A673 (cell line): ENCODE results near the gene SLC47A1. TPM values are rescaled to one million over a fixed set of nuclear protein-coding genes. Genes with fewer than 3 reads are reported as not detected.

Source experiments
- BruUV-seq: library from RNA; stranded (reverse); fragments of 400-500 nt; replicated peaks from 2 replicates; lab custom pipeline; 2021; lab: Mats Ljungman, UMichigan
- CTCF ChIA-PET: fragments of 300-600 bp; sonication (Branson Sonifier 250); formaldehyde crosslinking; loops from one replicate; lab custom pipeline; 2022; ENCODE audit warnings: antibody characterized with exemption; lab: Charles Lee
- POLR2A ChIA-PET: fragments of 300-600 bp; sonication (Branson Sonifier 250); formaldehyde crosslinking; loops from one replicate; lab custom pipeline; 2022; ENCODE audit warnings: antibody characterized with exemption; ENCODE audit not compliant: low non-redundant PET; lab: Charles Lee
- DNase-seq: peaks from one replicate; pipeline ENCODE4 v3.0.0-alpha.2; 2015; ENCODE audit warnings: low spot score
- H3K27ac ChIP-seq: fragments of 200-600 bp; sonication (generic); 2 replicates; pipeline ENCODE4 v1.5.1; 2016; ENCODE audit warnings: mixed run types, low read depth, mild to moderate bottlenecking, mixed read lengths, antibody characterized with exemption, low read length; ENCODE audit not compliant: poor library complexity, severe bottlenecking
- H3K27me3 ChIP-seq: fragments of 200-600 bp; sonication (generic); replicated peaks from 2 replicates; pipeline ENCODE4 v1.6.1; 2017; ENCODE audit warnings: mixed run types, low read depth, mild to moderate bottlenecking, mixed read lengths, antibody characterized with exemption, low read length; ENCODE audit not compliant: insufficient read depth, poor library complexity
- H3K36me3 ChIP-seq: fragments of 200-600 bp; sonication (generic); 2 replicates; pipeline ENCODE4 v1.6.1; 2016; ENCODE audit warnings: mixed run types, mild to moderate bottlenecking, mixed read lengths, antibody characterized with exemption, low read length; ENCODE audit not compliant: insufficient read depth, poor library complexity, severe bottlenecking
- H3K4me1 ChIP-seq: fragments of 200-600 bp; sonication (generic); 2 replicates; pipeline ENCODE4 v1.6.1; 2017; ENCODE audit warnings: mixed run types, mild to moderate bottlenecking, mixed read lengths, antibody characterized with exemption, low read length; ENCODE audit not compliant: insufficient read depth, poor library complexity, severe bottlenecking
- H3K4me3 ChIP-seq: fragments of 200-600 bp; sonication (generic); 2 replicates; pipeline ENCODE4 v1.5.1; 2016; ENCODE audit warnings: low read depth, mixed run types, mild to moderate bottlenecking, mixed read lengths, low read length; ENCODE audit not compliant: poor library complexity, severe bottlenecking
- H3K9me3 ChIP-seq: fragments of 200-600 bp; sonication (generic); 2 replicates; pipeline ENCODE4 v1.6.1; 2016; ENCODE audit warnings: mixed run types, low read depth, mild to moderate bottlenecking, mixed read lengths, antibody characterized with exemption, low read length; ENCODE audit not compliant: poor library complexity, severe bottlenecking
- CTCF ChIP-seq: fragments of 300-800, 200-600 bp; sonication (generic); conservative IDR thresholded peaks from 2 replicates; pipeline ENCODE4 v1.5.1; 2017; ENCODE audit warnings: low read depth, mild to moderate bottlenecking, antibody characterized with exemption, low read length, moderate library complexity, mixed read lengths
- EZH2 ChIP-seq: fragments of 200-600 bp; sonication (generic); IDR thresholded peaks from 2 replicates; pipeline ENCODE4 v1.6.1; 2017; ENCODE audit warnings: borderline replicate concordance, low read depth, mild to moderate bottlenecking, mixed read lengths, antibody characterized with exemption, low read length; ENCODE audit not compliant: poor library complexity, severe bottlenecking
- intact Hi-C: fragments of 100-400 bp; cut with micrococcal nuclease; formaldehyde crosslinking; loops from one replicate; pipeline ENCODE4 v1.10.0; 2022; ENCODE audit not compliant: unreplicated experiment
- total RNA-seq: library from RNA; stranded (reverse); gene quantifications from 2 replicates; pipeline ENCODE4 v1.2.3, GENCODE V29; 2021

Gene SLC47A1
- total RNA-seq, 1 experiment from 2014 or later = 2.1 TPM

- Histone ChIP-seq H3K27ac (no peak overlapping the region), H3K27me3 (peaks cover 4% of the 10 kb centered on the region), H3K4me1 (peaks cover 1% of the 10 kb centered on the region), H3K9me3 (no peaks in the 10 kb centered on the region), H3K36me3 (no peaks in the 10 kb centered on the region), H3K4me3 (no peak overlapping the region)
- no peak for DNase-seq
- POLR2A ChIA-PET = interaction anchor here (0.6 kb wide), 1 partner anchor 656 kb away, joined by 3 read pairs; no protein-coding TSS in a partner anchor
- no TSS peak for BruUV-seq
- no peak for TF ChIP-seq EZH2
- TF ChIP-seq CTCF = no peak
- intact Hi-C loops = no loop called here
- CTCF ChIA-PET = no interaction called here
Observed at GRCh38 chr17:19583871-19584270, 50.2 kb downstream of the SLC47A1 start.

GRCh38 chr17:19590451-19590850, 56.8 kb downstream of the SLC47A1 start:
- CTCF ChIA-PET = no interaction called here
- intact Hi-C loops = no loop called here
- no peaks in the 10 kb centered on the region for H3K9me3 ChIP-seq
- no peaks in the 10 kb centered on the region for H3K36me3 ChIP-seq
- TF ChIP-seq EZH2 = no peak
- no peak for TF ChIP-seq CTCF
- BruUV-seq = no TSS peak
- no peaks in the 10 kb centered on the region for H3K27me3 ChIP-seq
- no peak overlapping the region for H3K4me3 ChIP-seq
- no peak overlapping the region for H3K27ac ChIP-seq
- POLR2A ChIA-PET = no interaction called here
- no peak for DNase-seq
- H3K4me1 ChIP-seq = no peaks in the 10 kb centered on the region

DNA sequence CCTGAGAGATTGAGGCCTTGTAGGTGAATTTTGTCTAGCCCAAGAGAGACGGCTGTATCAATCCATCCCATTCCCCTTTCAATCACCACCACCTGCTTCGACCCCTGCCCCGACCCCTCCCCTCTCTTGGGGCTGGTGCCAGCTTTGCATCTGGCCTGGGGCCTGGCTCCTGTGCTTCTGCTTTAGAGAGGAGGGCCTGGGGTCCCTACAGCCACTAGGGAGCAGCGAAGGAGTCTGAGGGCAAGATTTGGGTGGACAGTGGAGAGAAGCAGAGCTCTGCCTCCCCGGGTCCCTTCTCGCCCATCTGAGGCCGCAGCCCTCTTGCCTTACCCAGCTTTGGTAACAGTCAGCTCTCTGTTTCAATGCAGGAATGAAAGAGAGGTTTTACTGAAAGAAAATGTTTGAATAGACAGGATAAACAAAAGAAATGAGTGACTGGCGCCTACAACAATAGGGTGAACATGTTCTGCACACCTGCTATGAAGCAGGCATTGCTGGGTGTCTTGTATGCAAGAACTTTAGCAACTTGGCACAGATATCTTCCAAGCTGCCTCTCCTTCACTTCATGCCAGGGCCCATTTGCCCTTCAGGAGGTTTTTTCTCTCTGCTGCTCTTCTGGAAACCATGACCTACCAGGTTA, 57.4 kb downstream of the SLC47A1 start:
- H3K36me3 ChIP-seq = no peaks in the 10 kb centered on the region
- no peaks in the 10 kb centered on the region for H3K27me3 ChIP-seq
- H3K4me1 ChIP-seq = no peaks in the 10 kb centered on the region
- ChIA-PET POLR2A (no interaction called here), CTCF (interaction anchor here (0.6 kb wide), 1 partner anchor 130 kb away, joined by 3 read pairs; no protein-coding TSS in a partner anchor)
- H3K4me3 ChIP-seq = no peak overlapping the region
- no peaks in the 10 kb centered on the region for H3K9me3 ChIP-seq
- intact Hi-C loops = no loop called here
- BruUV-seq = no TSS peak
- TF ChIP-seq CTCF = no peak
- TF ChIP-seq EZH2 = no peak
- no peak overlapping the region for H3K27ac ChIP-seq
- DNase-seq = no peak
